Hepatocyte (in vitro differentiated cells): Measurements from ENCODE around the gene MX1.

Source experiments
- EZH2 ChIP-seq: fragments of 200-600 bp; sonication (generic); IDR thresholded peaks from 2 replicates; pipeline ENCODE4 v1.6.1; 2016; ENCODE audit warnings: antibody characterized with exemption, mild to moderate bottlenecking, borderline replicate concordance
- TF ChIP-seq, protein P1 (sequence below): fragments of 200-600 bp; sonication (generic); IDR thresholded peaks from 2 replicates; pipeline ENCODE4 v1.5.1; 2016; ENCODE audit warnings: antibody characterized with exemption, mild to moderate bottlenecking; ENCODE audit not compliant: poor library complexity

DNA sequence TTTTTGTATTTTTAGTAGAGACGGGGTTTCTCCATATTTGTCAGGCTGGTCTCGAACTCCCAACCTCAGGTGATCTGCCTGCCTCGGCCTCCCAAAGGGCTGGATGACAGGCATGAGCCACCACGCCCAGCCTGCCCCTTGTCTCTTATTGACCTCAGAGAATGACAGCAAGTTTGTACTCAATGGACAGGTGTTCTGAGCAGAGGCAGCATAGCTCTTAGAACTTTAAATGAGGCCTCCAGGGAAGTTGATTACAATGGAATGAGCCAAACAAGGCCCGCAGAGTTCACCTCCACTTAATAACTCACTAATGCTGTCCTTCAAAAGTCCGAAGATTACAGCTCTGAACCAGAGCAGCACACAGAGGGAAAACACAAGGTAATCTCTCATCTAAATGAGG is 71.0 kb downstream of the MX1 start:
- TF ChIP-seq, protein P1, sequence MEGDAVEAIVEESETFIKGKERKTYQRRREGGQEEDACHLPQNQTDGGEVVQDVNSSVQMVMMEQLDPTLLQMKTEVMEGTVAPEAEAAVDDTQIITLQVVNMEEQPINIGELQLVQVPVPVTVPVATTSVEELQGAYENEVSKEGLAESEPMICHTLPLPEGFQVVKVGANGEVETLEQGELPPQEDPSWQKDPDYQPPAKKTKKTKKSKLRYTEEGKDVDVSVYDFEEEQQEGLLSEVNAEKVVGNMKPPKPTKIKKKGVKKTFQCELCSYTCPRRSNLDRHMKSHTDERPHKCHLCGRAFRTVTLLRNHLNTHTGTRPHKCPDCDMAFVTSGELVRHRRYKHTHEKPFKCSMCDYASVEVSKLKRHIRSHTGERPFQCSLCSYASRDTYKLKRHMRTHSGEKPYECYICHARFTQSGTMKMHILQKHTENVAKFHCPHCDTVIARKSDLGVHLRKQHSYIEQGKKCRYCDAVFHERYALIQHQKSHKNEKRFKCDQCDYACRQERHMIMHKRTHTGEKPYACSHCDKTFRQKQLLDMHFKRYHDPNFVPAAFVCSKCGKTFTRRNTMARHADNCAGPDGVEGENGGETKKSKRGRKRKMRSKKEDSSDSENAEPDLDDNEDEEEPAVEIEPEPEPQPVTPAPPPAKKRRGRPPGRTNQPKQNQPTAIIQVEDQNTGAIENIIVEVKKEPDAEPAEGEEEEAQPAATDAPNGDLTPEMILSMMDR, result no peak
- TF ChIP-seq EZH2, result no peak
